ENCODE results near the gene SLC35F1. TPM values are rescaled to one million over a fixed set of nuclear protein-coding genes. Genes with fewer than 3 reads are reported as not detected.
A peak's percentile ranks its signal among the peaks of the same experiment; 100 is the strongest.

Gene SLC35F1
- total RNA-seq, 6 donors from 2014 or later = 0.11 to 0.15 (median 0.13) TPM; not detected in 3

GRCh38 chr6:118102401-118102800, 195.3 kb downstream of the SLC35F1 start:
- 56 to 63% methylated on average over 2 of the region's 2 CpGs for WGBS, 2 donors
- H3K36me3 ChIP-seq = no peaks in the 10 kb centered on the region
- no peaks in the 10 kb centered on the region for H3K4me1 ChIP-seq
- H3K27me3 ChIP-seq = no peaks in the 10 kb centered on the region
- H3K27ac ChIP-seq = no peak overlapping the region
- peaks cover 0 to 5% (median 0%) of the 10 kb centered on the region in 4 donors for H3K9me3 ChIP-seq
- DNase-seq (no peak), ATAC-seq (ENCODE audit: low FRiP score in 2 of 2) (no peak)
- no peak overlapping the region for H3K4me3 ChIP-seq
- TF ChIP-seq EP300 (IDR thresholded peaks at IDR 0.05) = no peak
- no peak for TF ChIP-seq POLR2A (IDR thresholded peaks at IDR 0.05)
- TF ChIP-seq CTCF (IDR thresholded peaks at IDR 0.05) = no peak
- no peak for TF ChIP-seq POLR2AphosphoS5 (IDR thresholded peaks at IDR 0.05)

GRCh38 chr6:118103381-118104146, 196.5 kb downstream of the SLC35F1 start:
- peak in 1 of 2 donors; percentile 17 for DNase-seq
- H3K9me3 ChIP-seq = peaks cover 0 to 5% (median 0%) of the 10 kb centered on the region in 4 donors
- no peak overlapping the region for H3K4me3 ChIP-seq
- no peak for ATAC-seq (ENCODE audit: low FRiP score in 2 of 2)
- 62 to 63% methylated on average over 3 to 5 of the region's 5 CpGs for WGBS, 2 donors
- no peak overlapping the region for H3K27ac ChIP-seq
- H3K27me3 ChIP-seq = no peaks in the 10 kb centered on the region
- no peaks in the 10 kb centered on the region for H3K36me3 ChIP-seq
- H3K4me1 ChIP-seq = no peaks in the 10 kb centered on the region
- TF ChIP-seq EP300 (IDR thresholded peaks at IDR 0.05) (no peak), POLR2A (IDR thresholded peaks at IDR 0.05) (no peak), CTCF (IDR thresholded peaks at IDR 0.05) (no peak), POLR2AphosphoS5 (IDR thresholded peaks at IDR 0.05) (no peak)

- no peak overlapping the region for H3K27ac ChIP-seq
- ATAC-seq (ENCODE audit: low FRiP score in 2 of 2) (no peak), DNase-seq (no peak)
- 67 to 74% methylated on average over 3 of the region's 3 CpGs for WGBS, 2 donors
- H3K27me3 ChIP-seq = no peaks in the 10 kb centered on the region
- H3K4me3 ChIP-seq = no peak overlapping the region
- TF ChIP-seq POLR2A (IDR thresholded peaks at IDR 0.05) (no peak), CTCF (IDR thresholded peaks at IDR 0.05) (no peak), POLR2AphosphoS5 (IDR thresholded peaks at IDR 0.05) (no peak), EP300 (IDR thresholded peaks at IDR 0.05) (no peak)
- H3K9me3 ChIP-seq = no peaks in the 10 kb centered on the region
- H3K36me3 ChIP-seq = no peaks in the 10 kb centered on the region
- H3K4me1 ChIP-seq = no peaks in the 10 kb centered on the region
Observed at GRCh38 chr6:118122161-118122725, 215.2 kb downstream of the SLC35F1 start.

GRCh38 chr6:118122801-118123200, 215.7 kb downstream of the SLC35F1 start:
- no peak overlapping the region for H3K27ac ChIP-seq
- DNase-seq (no peak), ATAC-seq (ENCODE audit: low FRiP score in 2 of 2) (no peak)
- H3K4me1 ChIP-seq = no peaks in the 10 kb centered on the region
- H3K4me3 ChIP-seq = no peak overlapping the region
- H3K36me3 ChIP-seq = no peaks in the 10 kb centered on the region
- no peaks in the 10 kb centered on the region for H3K27me3 ChIP-seq
- WGBS, 2 donors = 73 to 85% methylated on average over 1 of the region's 1 CpG
- no peaks in the 10 kb centered on the region for H3K9me3 ChIP-seq
- TF ChIP-seq EP300 (IDR thresholded peaks at IDR 0.05) (no peak), CTCF (IDR thresholded peaks at IDR 0.05) (no peak), POLR2AphosphoS5 (IDR thresholded peaks at IDR 0.05) (no peak), POLR2A (IDR thresholded peaks at IDR 0.05) (no peak)

Measured in upper lobe of left lung (tissue), 6 donors.